ENCODE results near the gene LSS.

Gene LSS

GRCh38 chr21:46173573-46173972, 55.0 kb downstream of the LSS start:
- Histone ChIP-seq H3K4me2 (ENCODE audit: insufficient read depth, low read length, poor library complexity, severe bottlenecking) (no peak overlapping the region), H3K27me3 (ENCODE audit: control insufficient read depth in 3 of 3, insufficient read depth in 3 of 3, low read depth in 1 of 3, low read length in 3 of 3) (no peaks in the 10 kb centered on the region), H2BK120ac (ENCODE audit: low read depth, low read length) (no peak overlapping the region), H4K8ac (ENCODE audit: low read depth, low read length) (no peak overlapping the region), H3K9ac (ENCODE audit: low read depth, low read length, poor library complexity) (no peak overlapping the region), H3K23ac (ENCODE audit: low read depth, low read length, poor library complexity) (no peak overlapping the region), H3K36me3 (replicated peaks in 1 of 2; ENCODE audit: control insufficient read depth in 2 of 2, insufficient read depth in 2 of 2, low read length in 2 of 2) (no peaks in the 10 kb centered on the region), H3K4ac (ENCODE audit: low read length) (no peak overlapping the region), H2BK15ac (ENCODE audit: low read length) (no peak overlapping the region), H3K4me3 (ENCODE audit: low read length in 2 of 2) (no peak overlapping the region), H4K91ac (ENCODE audit: low read depth, low read length, poor library complexity) (no peak overlapping the region), H2AFZ (ENCODE audit: low read length) (no peak overlapping the region), H3K14ac (ENCODE audit: low read length) (no peak overlapping the region), H3K18ac (ENCODE audit: low read length) (no peak overlapping the region), H3K79me1 (ENCODE audit: low read depth, low read length) (no peaks in the 10 kb centered on the region), H2BK12ac (ENCODE audit: low read length) (no peak overlapping the region), H2AK5ac (ENCODE audit: low read depth, low read length) (no peak overlapping the region), H3K9me3 (replicated peaks in 1 of 2; ENCODE audit: control insufficient read depth in 2 of 2, insufficient read depth in 1 of 2, low read depth in 1 of 2, low read length in 2 of 2) (peaks cover 0 to 1% of the 10 kb centered on the region in 2 donors), H3K27ac (replicated peaks; ENCODE audit: low read length) (no peak overlapping the region), H2BK5ac (ENCODE audit: low read length) (no peak overlapping the region), H3K4me1 (ENCODE audit: control insufficient read depth in 2 of 2, insufficient read depth in 1 of 2, low read depth in 1 of 2, low read length in 2 of 2) (peaks cover 0 to 4% of the 10 kb centered on the region in 2 donors)
- DNase-seq (ENCODE audit: low spot score), result no peak
- WGBS, 2 donors (ENCODE audit: extremely low coverage in 2 of 2, insufficient read length in 2 of 2, insufficient replicate concordance in 1 of 2), result no CpG with 5 or more reads among the region's 1 CpG

- peaks cover 0 to 1% of the 10 kb centered on the region in 2 donors for H3K9me3 ChIP-seq (replicated peaks in 1 of 2; ENCODE audit: control insufficient read depth in 2 of 2, insufficient read depth in 1 of 2, low read depth in 1 of 2, low read length in 2 of 2)
- H2BK15ac ChIP-seq (ENCODE audit: low read length), result no peak overlapping the region
- no peak overlapping the region for H2AK5ac ChIP-seq (ENCODE audit: low read depth, low read length)
- H3K4me1 ChIP-seq (ENCODE audit: control insufficient read depth in 2 of 2, insufficient read depth in 1 of 2, low read depth in 1 of 2, low read length in 2 of 2), result peaks cover 0 to 4% of the 10 kb centered on the region in 2 donors
- H2AFZ ChIP-seq (ENCODE audit: low read length), result no peak overlapping the region
- H3K9ac ChIP-seq (ENCODE audit: low read depth, low read length, poor library complexity), result no peak overlapping the region
- H2BK12ac ChIP-seq (ENCODE audit: low read length), result no peak overlapping the region
- no peaks in the 10 kb centered on the region for H3K79me1 ChIP-seq (ENCODE audit: low read depth, low read length)
- no peaks in the 10 kb centered on the region for H3K36me3 ChIP-seq (replicated peaks in 1 of 2; ENCODE audit: control insufficient read depth in 2 of 2, insufficient read depth in 2 of 2, low read length in 2 of 2)
- no peak overlapping the region for H3K4ac ChIP-seq (ENCODE audit: low read length)
- H3K4me3 ChIP-seq (ENCODE audit: low read length in 2 of 2), result no peak overlapping the region
- no peak overlapping the region for H3K18ac ChIP-seq (ENCODE audit: low read length)
- H2BK120ac ChIP-seq (ENCODE audit: low read depth, low read length), result no peak overlapping the region
- no CpG with 5 or more reads among the region's 6 CpGs for WGBS, 2 donors (ENCODE audit: extremely low coverage in 2 of 2, insufficient read length in 2 of 2, insufficient replicate concordance in 1 of 2)
- no peak overlapping the region for H2BK5ac ChIP-seq (ENCODE audit: low read length)
- no peak overlapping the region for H4K8ac ChIP-seq (ENCODE audit: low read depth, low read length)
- H3K23ac ChIP-seq (ENCODE audit: low read depth, low read length, poor library complexity), result no peak overlapping the region
- H4K91ac ChIP-seq (ENCODE audit: low read depth, low read length, poor library complexity), result no peak overlapping the region
- no peak for DNase-seq (ENCODE audit: low spot score)
- H3K4me2 ChIP-seq (ENCODE audit: insufficient read depth, low read length, poor library complexity, severe bottlenecking), result no peak overlapping the region
- no peak overlapping the region for H3K27ac ChIP-seq (replicated peaks; ENCODE audit: low read length)
- H3K14ac ChIP-seq (ENCODE audit: low read length), result no peak overlapping the region
- H3K27me3 ChIP-seq (ENCODE audit: control insufficient read depth in 3 of 3, insufficient read depth in 3 of 3, low read depth in 1 of 3, low read length in 3 of 3), result no peaks in the 10 kb centered on the region
Measured at GRCh38 chr21:46172863-46173528, 55.6 kb downstream of the LSS start.

- H3K27me3 ChIP-seq (ENCODE audit: control insufficient read depth in 3 of 3, insufficient read depth in 3 of 3, low read depth in 1 of 3, low read length in 3 of 3), result no peaks in the 10 kb centered on the region
- no peak overlapping the region for H2BK120ac ChIP-seq (ENCODE audit: low read depth, low read length)
- no peak overlapping the region for H2AK5ac ChIP-seq (ENCODE audit: low read depth, low read length)
- H3K79me1 ChIP-seq (ENCODE audit: low read depth, low read length), result no peaks in the 10 kb centered on the region
- no peak overlapping the region for H3K9ac ChIP-seq (ENCODE audit: low read depth, low read length, poor library complexity)
- H3K36me3 ChIP-seq (replicated peaks in 1 of 2; ENCODE audit: control insufficient read depth in 2 of 2, insufficient read depth in 2 of 2, low read length in 2 of 2), result no peaks in the 10 kb centered on the region
- H3K9me3 ChIP-seq (replicated peaks in 1 of 2; ENCODE audit: control insufficient read depth in 2 of 2, insufficient read depth in 1 of 2, low read depth in 1 of 2, low read length in 2 of 2), result peaks cover 0 to 1% of the 10 kb centered on the region in 2 donors
- no peak overlapping the region for H3K27ac ChIP-seq (replicated peaks; ENCODE audit: low read length)
- no peak overlapping the region for H3K14ac ChIP-seq (ENCODE audit: low read length)
- DNase-seq (ENCODE audit: low spot score), result no peak
- H3K4me3 ChIP-seq (ENCODE audit: low read length in 2 of 2), result no peak overlapping the region
- H3K18ac ChIP-seq (ENCODE audit: low read length), result no peak overlapping the region
- peaks cover 0 to 4% of the 10 kb centered on the region in 2 donors for H3K4me1 ChIP-seq (ENCODE audit: control insufficient read depth in 2 of 2, insufficient read depth in 1 of 2, low read depth in 1 of 2, low read length in 2 of 2)
- no peak overlapping the region for H4K91ac ChIP-seq (ENCODE audit: low read depth, low read length, poor library complexity)
- H4K8ac ChIP-seq (ENCODE audit: low read depth, low read length), result no peak overlapping the region
- H2BK15ac ChIP-seq (ENCODE audit: low read length), result no peak overlapping the region
- no peak overlapping the region for H3K4me2 ChIP-seq (ENCODE audit: insufficient read depth, low read length, poor library complexity, severe bottlenecking)
- peak overlapping the region; percentile 20 for H3K23ac ChIP-seq (ENCODE audit: low read depth, low read length, poor library complexity)
- H2AFZ ChIP-seq (ENCODE audit: low read length), result no peak overlapping the region
- no peak overlapping the region for H2BK5ac ChIP-seq (ENCODE audit: low read length)
- no peak overlapping the region for H3K4ac ChIP-seq (ENCODE audit: low read length)
- no peak overlapping the region for H2BK12ac ChIP-seq (ENCODE audit: low read length)
- no CpG with 5 or more reads among the region's 21 CpGs for WGBS, 2 donors (ENCODE audit: extremely low coverage in 2 of 2, insufficient read length in 2 of 2, insufficient replicate concordance in 1 of 2)
Measured at GRCh38 chr21:46171996-46172862, 56.3 kb downstream of the LSS start.

- H3K4ac ChIP-seq (ENCODE audit: low read length), result no peak overlapping the region
- DNase-seq (ENCODE audit: low spot score), result no peak
- no peak overlapping the region for H3K4me3 ChIP-seq (ENCODE audit: low read length in 2 of 2)
- H2BK5ac ChIP-seq (ENCODE audit: low read length), result no peak overlapping the region
- no peak overlapping the region for H3K4me2 ChIP-seq (ENCODE audit: insufficient read depth, low read length, poor library complexity, severe bottlenecking)
- no peak overlapping the region for H4K8ac ChIP-seq (ENCODE audit: low read depth, low read length)
- no peak overlapping the region for H2BK15ac ChIP-seq (ENCODE audit: low read length)
- no peak overlapping the region for H2BK120ac ChIP-seq (ENCODE audit: low read depth, low read length)
- no peak overlapping the region for H2BK12ac ChIP-seq (ENCODE audit: low read length)
- no peak overlapping the region for H3K27ac ChIP-seq (replicated peaks; ENCODE audit: low read length)
- H3K9ac ChIP-seq (ENCODE audit: low read depth, low read length, poor library complexity), result no peak overlapping the region
- no peak overlapping the region for H3K23ac ChIP-seq (ENCODE audit: low read depth, low read length, poor library complexity)
- H3K4me1 ChIP-seq (ENCODE audit: control insufficient read depth in 2 of 2, insufficient read depth in 1 of 2, low read depth in 1 of 2, low read length in 2 of 2), result peaks cover 0 to 4% of the 10 kb centered on the region in 2 donors
- H2AK5ac ChIP-seq (ENCODE audit: low read depth, low read length), result no peak overlapping the region
- no peaks in the 10 kb centered on the region for H3K27me3 ChIP-seq (ENCODE audit: control insufficient read depth in 3 of 3, insufficient read depth in 3 of 3, low read depth in 1 of 3, low read length in 3 of 3)
- no peak overlapping the region for H2AFZ ChIP-seq (ENCODE audit: low read length)
- peaks cover 0 to 1% of the 10 kb centered on the region in 2 donors for H3K9me3 ChIP-seq (replicated peaks in 1 of 2; ENCODE audit: control insufficient read depth in 2 of 2, insufficient read depth in 1 of 2, low read depth in 1 of 2, low read length in 2 of 2)
- no peak overlapping the region for H3K18ac ChIP-seq (ENCODE audit: low read length)
- no peak overlapping the region for H3K14ac ChIP-seq (ENCODE audit: low read length)
- no peaks in the 10 kb centered on the region for H3K79me1 ChIP-seq (ENCODE audit: low read depth, low read length)
- no peaks in the 10 kb centered on the region for H3K36me3 ChIP-seq (replicated peaks in 1 of 2; ENCODE audit: control insufficient read depth in 2 of 2, insufficient read depth in 2 of 2, low read length in 2 of 2)
- H4K91ac ChIP-seq (ENCODE audit: low read depth, low read length, poor library complexity), result no peak overlapping the region
- no CpG with 5 or more reads among the region's 2 CpGs for WGBS, 2 donors (ENCODE audit: extremely low coverage in 2 of 2, insufficient read length in 2 of 2, insufficient replicate concordance in 1 of 2)
Measured at GRCh38 chr21:46171585-46171984, 57.0 kb downstream of the LSS start.
